ENCODE results near the gene PAK4.
A peak's percentile ranks its signal among the peaks of the same experiment; 100 is the strongest.

PAK4 gene

GRCh38 chr19:39180749-39181148 is 55.2 kb downstream of the PAK4 start:
- no peak for DNase-seq (ENCODE audit: low read depth, low spot score)

GRCh38 chr19:39181500-39182173 is 56.1 kb downstream of the PAK4 start:
- DNase-seq (ENCODE audit: low read depth, low spot score) = no peak

DNA sequence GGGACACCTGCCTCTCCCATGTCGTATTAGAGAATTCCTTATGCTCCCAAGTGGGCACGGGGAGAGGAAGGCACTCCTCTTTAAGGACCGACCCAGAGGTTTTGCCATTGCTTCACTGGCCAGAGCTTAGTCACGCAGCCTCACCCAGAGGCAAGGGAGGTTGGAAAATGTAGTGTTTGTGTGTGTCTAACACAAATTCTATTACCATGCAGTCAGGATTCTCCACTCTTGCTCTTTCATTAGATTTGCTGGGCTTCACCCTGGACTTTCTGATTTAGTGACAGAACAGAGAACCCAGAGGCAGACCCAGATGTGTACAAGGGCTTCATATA is 56.6 kb downstream of the PAK4 start:
- no peak for DNase-seq (ENCODE audit: low read depth, low spot score)

DNA sequence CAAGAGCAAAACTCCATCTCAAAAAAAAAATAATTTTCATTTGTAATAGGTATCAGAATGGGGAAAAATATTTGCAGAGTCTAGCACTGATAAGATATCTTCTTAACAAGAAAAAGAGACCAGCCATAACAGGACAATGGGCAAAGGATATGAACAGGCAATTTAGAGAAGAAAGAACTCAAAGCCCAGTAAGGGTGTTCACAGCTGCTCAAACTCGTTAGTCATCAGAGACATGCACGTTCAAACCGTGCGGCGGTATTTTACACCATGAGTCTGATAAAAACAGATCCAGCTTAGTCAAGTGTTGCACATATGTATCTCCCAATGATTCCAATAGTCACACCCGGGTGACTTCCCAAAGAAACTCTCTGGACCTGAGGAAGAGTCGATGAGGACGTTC is 57.5 kb downstream of the PAK4 start:
- DNase-seq (ENCODE audit: low read depth, low spot score) = no peak

DNA sequence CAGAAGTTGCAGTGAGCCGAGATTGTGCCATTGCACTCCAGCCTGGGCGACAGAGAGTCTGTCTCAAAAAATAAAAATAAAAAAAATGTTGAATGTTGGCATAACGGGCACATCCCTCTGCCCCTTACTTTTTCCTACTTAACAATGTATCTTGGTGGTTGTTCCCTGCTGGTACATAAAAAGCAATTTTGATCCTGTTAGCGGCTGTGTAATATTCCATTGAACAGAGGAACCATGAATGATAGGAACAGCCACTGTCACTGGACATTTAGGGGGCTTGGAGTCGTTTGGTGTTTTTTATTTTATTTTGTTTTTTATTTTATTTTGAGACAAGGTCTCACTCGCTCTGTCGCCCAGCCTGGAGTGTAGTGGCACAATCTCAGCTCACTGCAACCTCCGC is 60.8 kb downstream of the PAK4 start:
- no peak for DNase-seq (ENCODE audit: low read depth, low spot score)

GRCh38 chr19:39187552-39187943 is 62.0 kb downstream of the PAK4 start:
- DNase-seq (ENCODE audit: low read depth, low spot score) = peak; percentile 60

- DNase-seq (ENCODE audit: low read depth, low spot score) = no peak
Observed at GRCh38 chr19:39188960-39189359, 63.4 kb downstream of the PAK4 start.

GRCh38 chr19:39190768-39191167 is 65.2 kb downstream of the PAK4 start:
- no peak for DNase-seq (ENCODE audit: low read depth, low spot score)

- no peak for DNase-seq (ENCODE audit: low read depth, low spot score)
Observed at GRCh38 chr19:39192846-39193245, 67.3 kb downstream of the PAK4 start.

DNA sequence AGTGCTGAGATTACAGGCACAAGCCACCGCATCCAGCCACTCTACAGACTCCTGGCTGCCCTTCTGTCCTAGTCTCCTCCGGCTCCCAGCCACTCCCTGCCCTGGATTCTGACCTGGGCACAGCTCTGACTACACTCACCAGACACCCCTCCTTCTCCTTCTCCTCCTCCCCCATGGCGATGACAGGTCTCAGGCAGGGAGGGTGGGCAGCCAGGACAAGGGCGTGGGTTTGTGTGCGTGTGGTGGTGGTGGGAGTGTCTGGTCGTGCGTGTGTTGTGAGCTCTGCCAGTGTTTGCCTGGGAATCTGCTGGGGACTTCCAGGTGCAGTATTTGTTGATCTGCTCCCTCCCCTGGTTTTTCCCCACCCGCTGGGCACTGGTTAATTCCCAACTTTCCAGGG is 68.2 kb downstream of the PAK4 start:
- no peak for DNase-seq (ENCODE audit: low read depth, low spot score)

- DNase-seq (ENCODE audit: low read depth, low spot score) = no peak
Observed at GRCh38 chr19:39194832-39195542, 69.4 kb downstream of the PAK4 start.

DNA sequence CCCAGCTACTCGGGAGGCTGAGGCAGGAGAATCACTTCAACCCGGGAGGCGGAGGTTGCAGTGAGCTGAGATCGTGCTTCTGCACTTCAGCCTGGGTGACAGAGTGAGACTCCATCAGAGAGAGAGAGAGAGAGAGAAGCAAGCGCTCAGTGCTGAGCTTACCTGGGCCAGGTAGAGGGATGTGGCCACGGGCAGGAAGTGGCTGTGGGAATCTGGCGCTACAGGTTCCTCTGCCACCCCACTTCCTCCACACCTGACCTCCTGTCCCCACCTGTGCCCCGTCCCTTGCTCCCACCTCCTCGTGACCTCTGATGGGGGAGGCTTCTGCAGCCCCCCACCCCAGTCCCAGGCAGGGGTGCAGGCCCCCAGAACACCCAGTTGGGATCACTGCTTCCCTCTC is 70.2 kb downstream of the PAK4 start:
- DNase-seq (ENCODE audit: low read depth, low spot score) = no peak

DNA sequence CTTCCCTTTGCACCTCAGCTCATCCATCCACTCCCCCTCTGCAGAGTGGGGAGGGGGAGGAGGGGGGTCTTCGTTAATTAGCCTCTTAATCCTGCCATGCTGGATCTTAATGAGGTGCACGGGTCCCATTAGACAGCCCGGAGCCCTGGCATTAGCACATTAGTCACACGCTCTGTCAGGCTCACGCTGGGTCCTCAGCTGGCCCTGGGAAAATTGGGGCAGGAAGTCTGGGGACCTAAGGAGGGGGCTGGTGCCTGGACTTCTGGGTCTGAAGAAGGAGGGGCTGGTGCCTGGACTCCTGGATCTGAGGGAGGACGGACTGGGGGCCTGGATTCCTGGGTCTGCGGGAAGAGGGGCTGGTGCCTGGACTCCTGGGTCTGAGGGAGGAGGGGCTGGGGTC is 70.7 kb downstream of the PAK4 start:
- DNase-seq (ENCODE audit: low read depth, low spot score) = no peak

DNA sequence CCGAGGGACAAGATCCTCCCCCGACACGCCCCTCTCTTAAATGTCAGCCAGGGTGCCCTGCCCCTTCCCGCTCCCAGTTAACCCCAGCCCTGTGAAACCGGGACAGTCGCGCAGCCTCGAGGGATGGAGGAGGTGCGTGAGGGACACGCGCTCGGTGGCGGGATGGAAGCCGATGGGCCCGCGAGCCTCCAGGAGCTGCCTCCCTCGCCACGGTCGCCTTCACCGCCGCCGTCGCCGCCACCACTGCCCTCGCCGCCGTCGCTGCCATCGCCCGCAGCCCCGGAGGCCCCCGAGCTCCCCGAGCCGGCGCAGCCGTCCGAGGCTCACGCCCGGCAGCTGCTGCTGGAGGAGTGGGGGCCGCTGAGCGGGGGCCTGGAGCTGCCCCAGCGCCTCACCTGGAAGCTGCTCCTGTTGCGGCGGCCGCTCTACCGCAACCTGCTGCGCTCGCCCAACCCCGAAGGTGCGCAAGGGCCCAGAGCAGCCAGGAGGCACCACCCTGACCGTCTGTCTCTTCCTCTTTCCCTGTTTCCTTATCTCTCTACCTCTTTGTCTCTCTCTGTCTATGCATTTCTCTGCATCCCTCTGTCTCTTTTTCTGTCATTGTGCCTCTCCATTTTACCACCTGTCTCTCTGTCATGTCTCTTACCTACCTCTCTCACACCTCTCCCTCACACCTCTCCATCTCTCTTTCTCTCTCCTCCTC is 71.4 kb downstream of the PAK4 start, which contains the start of gene NCCRP1:
Gene NCCRP1, plus strand, starts transcription at position 105 of the 703 bp plus-strand sequence. Its CDS starts 19 bp downstream, at position 124.
- DNase-seq (ENCODE audit: low read depth, low spot score) = no peak

GRCh38 chr19:39197808-39198207 is 72.2 kb downstream of the PAK4 start:
- DNase-seq (ENCODE audit: low read depth, low spot score) = no peak

- DNase-seq (ENCODE audit: low read depth, low spot score) = peak; percentile 66
Observed at GRCh38 chr19:39199025-39199424, 73.4 kb downstream of the PAK4 start.

DNA sequence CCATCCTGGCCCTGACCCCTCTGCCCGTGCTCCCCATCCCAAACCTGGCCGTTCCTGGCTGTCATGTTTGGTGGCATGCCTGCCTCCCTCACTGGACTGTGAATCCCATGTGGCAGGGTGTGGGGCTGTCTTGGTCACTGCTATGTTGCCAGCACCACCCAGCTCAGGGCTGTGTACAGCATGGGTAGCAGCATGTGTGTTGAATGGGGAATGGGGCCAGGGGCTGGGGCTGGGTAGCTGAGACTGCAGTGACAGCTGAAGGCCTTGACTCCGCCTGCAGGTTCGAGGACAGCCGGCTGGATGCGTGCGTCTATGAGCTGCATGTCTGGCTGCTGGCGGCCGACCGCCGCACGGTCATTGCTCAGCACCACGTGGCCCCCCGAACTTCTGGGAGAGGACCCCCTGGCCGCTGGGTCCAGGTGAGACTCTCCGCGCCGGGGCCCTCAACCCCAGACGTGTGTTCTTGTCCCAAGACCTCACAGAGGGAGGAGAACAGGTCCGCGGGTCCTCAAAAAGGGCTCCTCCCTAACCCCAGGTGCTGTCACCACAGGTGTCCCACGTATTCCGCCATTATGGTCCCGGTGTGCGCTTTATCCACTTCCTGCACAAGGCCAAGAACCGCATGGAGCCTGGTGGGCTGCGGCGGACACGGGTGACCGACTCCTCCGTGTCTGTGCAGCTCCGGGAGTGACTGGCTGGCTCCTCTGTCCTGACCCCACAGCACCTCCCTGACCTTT is 74.6 kb downstream of the PAK4 start:
- no peak for DNase-seq (ENCODE audit: low read depth, low spot score)

- no peak for DNase-seq (ENCODE audit: low read depth, low spot score)
Observed at GRCh38 chr19:39200803-39201115, 75.2 kb downstream of the PAK4 start.

GRCh38 chr19:39202998-39203355 is 77.4 kb downstream of the PAK4 start:
- no peak for DNase-seq (ENCODE audit: low read depth, low spot score)

DNA sequence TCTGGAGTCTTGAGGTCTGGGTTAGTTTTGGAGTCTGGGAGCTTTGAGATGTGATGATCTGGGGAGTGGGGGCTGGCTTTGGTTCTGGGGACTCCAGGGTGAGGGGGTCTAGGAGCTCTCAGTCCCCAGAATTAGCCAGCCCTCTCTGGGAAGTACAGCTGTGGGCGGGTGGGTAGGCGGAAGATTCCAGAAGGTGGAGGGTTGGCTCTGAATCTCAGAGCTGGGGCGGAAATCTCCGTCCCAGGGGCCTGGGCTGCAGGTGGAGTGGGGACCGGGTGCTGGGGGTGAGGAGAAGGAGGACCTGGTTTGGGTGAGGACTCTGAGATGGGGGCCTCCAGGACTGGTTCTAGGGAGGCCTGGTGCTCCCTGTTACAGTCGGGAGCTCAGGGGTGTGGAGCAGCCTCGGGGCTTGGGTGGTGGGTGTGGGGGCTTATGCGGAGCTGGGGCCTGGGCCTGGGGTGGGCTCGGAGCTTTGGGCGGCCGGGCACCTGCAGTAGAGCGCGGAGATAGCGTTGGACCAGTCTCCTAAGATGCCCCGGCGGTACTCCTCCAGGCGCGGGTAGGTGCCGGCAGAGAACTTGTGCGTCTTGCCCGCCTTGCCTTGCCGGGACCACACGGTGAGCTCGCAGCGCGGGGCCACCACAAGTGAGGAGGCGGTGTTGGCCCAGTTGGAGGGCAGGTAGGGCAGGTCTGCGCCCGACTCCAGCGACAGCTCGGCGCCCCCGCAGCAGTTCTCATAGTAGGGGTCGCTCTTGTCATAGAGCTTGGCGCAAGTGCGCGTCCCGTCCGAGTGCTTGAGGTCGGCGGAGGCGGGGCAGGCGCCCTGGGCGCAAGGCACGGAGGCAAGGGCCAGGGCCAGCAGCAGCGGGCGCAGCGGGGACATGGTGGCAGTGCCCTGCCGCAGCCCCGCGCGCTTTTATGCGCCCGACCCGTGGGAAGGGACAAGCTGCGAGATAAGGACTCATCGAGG is 78.1 kb downstream of the PAK4 start, which contains the start of gene SYCN:
Gene SYCN, minus strand, starts transcription at position 892 of the 970 bp plus-strand sequence. Its CDS starts 9 bp downstream, at position 883.
- peak; percentile 51 for DNase-seq (ENCODE audit: low read depth, low spot score)

GRCh38 chr19:39205449-39205764 is 79.8 kb downstream of the PAK4 start:
- no peak for DNase-seq (ENCODE audit: low read depth, low spot score)

All from ELF-1 (cell line).